ENCODE measurements around the gene CD99L2.

GRCh38 chrX:150854856-150855255, 43.6 kb downstream of the CD99L2 start:
- TF ChIP-seq CTCF (IDR thresholded peaks at IDR 0.05) (no peak), POLR2A (IDR thresholded peaks at IDR 0.05) (no peak)
